HEK293 (cell line): ENCODE results near the gene MAP3K12.

ENCODE experiments used
- OSR2 ChIP-seq: fragments of 450-650 bp; formaldehyde crosslinking; IDR thresholded peaks from 2 replicates; pipeline ENCODE4 v1.5.1; 2016; ENCODE audit warnings: missing biosample characterization, missing genetic modification characterization
- PRDM10 ChIP-seq: fragments of 450-650 bp; formaldehyde crosslinking; IDR thresholded peaks from 2 replicates; pipeline ENCODE4 v1.5.1; 2016; ENCODE audit warnings: missing biosample characterization, missing genetic modification characterization
- ZNF140 ChIP-seq: fragments of 450-650 bp; formaldehyde crosslinking; IDR thresholded peaks from 2 replicates; pipeline ENCODE4 v1.5.1; 2016; ENCODE audit warnings: missing biosample characterization, missing genetic modification characterization
- ZNF146 ChIP-seq: fragments of 450-650 bp; formaldehyde crosslinking; IDR thresholded peaks from 2 replicates; pipeline ENCODE4 v1.5.1; 2016; ENCODE audit warnings: missing biosample characterization, missing genetic modification characterization
- ZNF335 ChIP-seq: fragments of 450-650 bp; formaldehyde crosslinking; conservative IDR thresholded peaks from 2 replicates; pipeline ENCODE4 v1.5.1; 2016; ENCODE audit warnings: missing biosample characterization, missing genetic modification characterization
- ZNF501 ChIP-seq: fragments of 450-650 bp; formaldehyde crosslinking; IDR thresholded peaks from 2 replicates; pipeline ENCODE4 v1.5.1; 2016; ENCODE audit warnings: missing biosample characterization, missing genetic modification characterization
- TF ChIP-seq, protein P1 (sequence below): fragments of 450-650 bp; formaldehyde crosslinking; IDR thresholded peaks from 2 replicates; pipeline ENCODE4 v1.5.1; 2016; ENCODE audit warnings: missing biosample characterization, missing genetic modification characterization
- TF ChIP-seq, protein P2 (sequence below): fragments of 450-650 bp; formaldehyde crosslinking; conservative IDR thresholded peaks from 2 replicates; pipeline ENCODE4 v1.5.1; 2016; ENCODE audit warnings: low read depth, missing biosample characterization, missing genetic modification characterization
- TF ChIP-seq, protein P3 (sequence below): fragments of 450-650 bp; formaldehyde crosslinking; IDR thresholded peaks from 2 replicates; pipeline ENCODE4 v1.5.1; 2016; ENCODE audit warnings: missing biosample characterization, missing genetic modification characterization, borderline replicate concordance
- TF ChIP-seq, protein P4 (sequence below): fragments of 450-650 bp; formaldehyde crosslinking; IDR thresholded peaks from 2 replicates; pipeline ENCODE4 v1.5.1; 2016; ENCODE audit warnings: missing biosample characterization, missing genetic modification characterization

- TF ChIP-seq, protein P1, sequence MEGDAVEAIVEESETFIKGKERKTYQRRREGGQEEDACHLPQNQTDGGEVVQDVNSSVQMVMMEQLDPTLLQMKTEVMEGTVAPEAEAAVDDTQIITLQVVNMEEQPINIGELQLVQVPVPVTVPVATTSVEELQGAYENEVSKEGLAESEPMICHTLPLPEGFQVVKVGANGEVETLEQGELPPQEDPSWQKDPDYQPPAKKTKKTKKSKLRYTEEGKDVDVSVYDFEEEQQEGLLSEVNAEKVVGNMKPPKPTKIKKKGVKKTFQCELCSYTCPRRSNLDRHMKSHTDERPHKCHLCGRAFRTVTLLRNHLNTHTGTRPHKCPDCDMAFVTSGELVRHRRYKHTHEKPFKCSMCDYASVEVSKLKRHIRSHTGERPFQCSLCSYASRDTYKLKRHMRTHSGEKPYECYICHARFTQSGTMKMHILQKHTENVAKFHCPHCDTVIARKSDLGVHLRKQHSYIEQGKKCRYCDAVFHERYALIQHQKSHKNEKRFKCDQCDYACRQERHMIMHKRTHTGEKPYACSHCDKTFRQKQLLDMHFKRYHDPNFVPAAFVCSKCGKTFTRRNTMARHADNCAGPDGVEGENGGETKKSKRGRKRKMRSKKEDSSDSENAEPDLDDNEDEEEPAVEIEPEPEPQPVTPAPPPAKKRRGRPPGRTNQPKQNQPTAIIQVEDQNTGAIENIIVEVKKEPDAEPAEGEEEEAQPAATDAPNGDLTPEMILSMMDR (tag by site-specific recombination), result no peak
- TF ChIP-seq, protein P2, sequence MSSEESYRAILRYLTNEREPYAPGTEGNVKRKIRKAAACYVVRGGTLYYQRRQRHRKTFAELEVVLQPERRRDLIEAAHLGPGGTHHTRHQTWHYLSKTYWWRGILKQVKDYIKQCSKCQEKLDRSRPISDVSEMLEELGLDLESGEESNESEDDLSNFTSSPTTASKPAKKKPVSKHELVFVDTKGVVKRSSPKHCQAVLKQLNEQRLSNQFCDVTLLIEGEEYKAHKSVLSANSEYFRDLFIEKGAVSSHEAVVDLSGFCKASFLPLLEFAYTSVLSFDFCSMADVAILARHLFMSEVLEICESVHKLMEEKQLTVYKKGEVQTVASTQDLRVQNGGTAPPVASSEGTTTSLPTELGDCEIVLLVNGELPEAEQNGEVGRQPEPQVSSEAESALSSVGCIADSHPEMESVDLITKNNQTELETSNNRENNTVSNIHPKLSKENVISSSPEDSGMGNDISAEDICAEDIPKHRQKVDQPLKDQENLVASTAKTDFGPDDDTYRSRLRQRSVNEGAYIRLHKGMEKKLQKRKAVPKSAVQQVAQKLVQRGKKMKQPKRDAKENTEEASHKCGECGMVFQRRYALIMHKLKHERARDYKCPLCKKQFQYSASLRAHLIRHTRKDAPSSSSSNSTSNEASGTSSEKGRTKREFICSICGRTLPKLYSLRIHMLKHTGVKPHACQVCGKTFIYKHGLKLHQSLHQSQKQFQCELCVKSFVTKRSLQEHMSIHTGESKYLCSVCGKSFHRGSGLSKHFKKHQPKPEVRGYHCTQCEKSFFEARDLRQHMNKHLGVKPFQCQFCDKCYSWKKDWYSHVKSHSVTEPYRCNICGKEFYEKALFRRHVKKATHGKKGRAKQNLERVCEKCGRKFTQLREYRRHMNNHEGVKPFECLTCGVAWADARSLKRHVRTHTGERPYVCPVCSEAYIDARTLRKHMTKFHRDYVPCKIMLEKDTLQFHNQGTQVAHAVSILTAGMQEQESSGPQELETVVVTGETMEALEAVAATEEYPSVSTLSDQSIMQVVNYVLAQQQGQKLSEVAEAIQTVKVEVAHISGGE (tag by site-specific recombination), result no peak
- TF ChIP-seq ZNF335, result no peak
- TF ChIP-seq, protein P3, sequence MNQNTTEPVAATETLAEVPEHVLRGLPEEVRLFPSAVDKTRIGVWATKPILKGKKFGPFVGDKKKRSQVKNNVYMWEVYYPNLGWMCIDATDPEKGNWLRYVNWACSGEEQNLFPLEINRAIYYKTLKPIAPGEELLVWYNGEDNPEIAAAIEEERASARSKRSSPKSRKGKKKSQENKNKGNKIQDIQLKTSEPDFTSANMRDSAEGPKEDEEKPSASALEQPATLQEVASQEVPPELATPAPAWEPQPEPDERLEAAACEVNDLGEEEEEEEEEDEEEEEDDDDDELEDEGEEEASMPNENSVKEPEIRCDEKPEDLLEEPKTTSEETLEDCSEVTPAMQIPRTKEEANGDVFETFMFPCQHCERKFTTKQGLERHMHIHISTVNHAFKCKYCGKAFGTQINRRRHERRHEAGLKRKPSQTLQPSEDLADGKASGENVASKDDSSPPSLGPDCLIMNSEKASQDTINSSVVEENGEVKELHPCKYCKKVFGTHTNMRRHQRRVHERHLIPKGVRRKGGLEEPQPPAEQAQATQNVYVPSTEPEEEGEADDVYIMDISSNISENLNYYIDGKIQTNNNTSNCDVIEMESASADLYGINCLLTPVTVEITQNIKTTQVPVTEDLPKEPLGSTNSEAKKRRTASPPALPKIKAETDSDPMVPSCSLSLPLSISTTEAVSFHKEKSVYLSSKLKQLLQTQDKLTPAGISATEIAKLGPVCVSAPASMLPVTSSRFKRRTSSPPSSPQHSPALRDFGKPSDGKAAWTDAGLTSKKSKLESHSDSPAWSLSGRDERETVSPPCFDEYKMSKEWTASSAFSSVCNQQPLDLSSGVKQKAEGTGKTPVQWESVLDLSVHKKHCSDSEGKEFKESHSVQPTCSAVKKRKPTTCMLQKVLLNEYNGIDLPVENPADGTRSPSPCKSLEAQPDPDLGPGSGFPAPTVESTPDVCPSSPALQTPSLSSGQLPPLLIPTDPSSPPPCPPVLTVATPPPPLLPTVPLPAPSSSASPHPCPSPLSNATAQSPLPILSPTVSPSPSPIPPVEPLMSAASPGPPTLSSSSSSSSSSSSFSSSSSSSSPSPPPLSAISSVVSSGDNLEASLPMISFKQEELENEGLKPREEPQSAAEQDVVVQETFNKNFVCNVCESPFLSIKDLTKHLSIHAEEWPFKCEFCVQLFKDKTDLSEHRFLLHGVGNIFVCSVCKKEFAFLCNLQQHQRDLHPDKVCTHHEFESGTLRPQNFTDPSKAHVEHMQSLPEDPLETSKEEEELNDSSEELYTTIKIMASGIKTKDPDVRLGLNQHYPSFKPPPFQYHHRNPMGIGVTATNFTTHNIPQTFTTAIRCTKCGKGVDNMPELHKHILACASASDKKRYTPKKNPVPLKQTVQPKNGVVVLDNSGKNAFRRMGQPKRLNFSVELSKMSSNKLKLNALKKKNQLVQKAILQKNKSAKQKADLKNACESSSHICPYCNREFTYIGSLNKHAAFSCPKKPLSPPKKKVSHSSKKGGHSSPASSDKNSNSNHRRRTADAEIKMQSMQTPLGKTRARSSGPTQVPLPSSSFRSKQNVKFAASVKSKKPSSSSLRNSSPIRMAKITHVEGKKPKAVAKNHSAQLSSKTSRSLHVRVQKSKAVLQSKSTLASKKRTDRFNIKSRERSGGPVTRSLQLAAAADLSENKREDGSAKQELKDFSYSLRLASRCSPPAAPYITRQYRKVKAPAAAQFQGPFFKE (tag by site-specific recombination), result no peak
- TF ChIP-seq ZNF146, result no peak
- no peak for TF ChIP-seq PRDM10 (tag by site-specific recombination)
- no peak for TF ChIP-seq ZNF140
- TF ChIP-seq, protein P4, sequence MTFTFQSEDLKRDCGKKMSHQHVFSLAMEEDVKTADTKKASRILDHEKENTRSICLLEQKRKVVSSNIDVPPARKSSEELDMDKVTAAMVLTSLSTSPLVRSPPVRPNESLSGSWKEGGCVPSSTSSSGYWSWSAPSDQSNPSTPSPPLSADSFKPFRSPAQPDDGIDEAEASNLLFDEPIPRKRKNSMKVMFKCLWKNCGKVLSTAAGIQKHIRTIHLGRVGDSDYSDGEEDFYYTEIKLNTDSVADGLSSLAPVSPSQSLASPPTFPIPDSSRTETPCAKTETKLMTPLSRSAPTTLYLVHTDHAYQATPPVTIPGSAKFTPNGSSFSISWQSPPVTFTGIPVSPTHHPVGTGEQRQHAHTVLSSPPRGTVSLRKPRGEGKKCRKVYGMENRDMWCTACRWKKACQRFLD (tag by site-specific recombination), result no peak
- no peak for TF ChIP-seq OSR2
- TF ChIP-seq ZNF501 (tag by site-specific recombination), result no peak
Observed at GRCh38 chr12:53484686-53485575, 14.3 kb downstream of the MAP3K12 start.
